H9 (cell line): ENCODE results near the gene COL28A1. TPM values are rescaled to one million over a fixed set of nuclear protein-coding genes. Genes with fewer than 3 reads are reported as not detected.

Source experiments
- DNase-seq: peaks from one replicate; pipeline ENCODE4 v3.0.0-alpha.2; 2017
- H2AFZ ChIP-seq: one replicate; pipeline ENCODE4 v1.6.1; 2013; ENCODE audit warnings: mild to moderate bottlenecking, low read length, control low read depth, moderate library complexity
- H2AK5ac ChIP-seq: 2 replicates; pipeline ENCODE4 v1.6.1; 2013; ENCODE audit warnings: low read length, control low read depth, mixed read lengths; ENCODE audit not compliant: insufficient read length
- H2BK120ac ChIP-seq: one replicate; pipeline ENCODE4 v1.6.1; 2013; ENCODE audit warnings: low read depth, mild to moderate bottlenecking, low read length, control low read depth, inconsistent platforms; ENCODE audit not compliant: poor library complexity, severe bottlenecking
- H2BK12ac ChIP-seq: 2 replicates; pipeline ENCODE4 v1.6.1; 2013; ENCODE audit warnings: low read length, control low read depth, mixed read lengths, low read depth; ENCODE audit not compliant: insufficient read length
- H2BK15ac ChIP-seq: 2 replicates; pipeline ENCODE4 v1.6.1; 2013; ENCODE audit warnings: low read depth, low read length, control low read depth
- H2BK20ac ChIP-seq: one replicate; pipeline ENCODE4 v1.6.1; 2013; ENCODE audit warnings: low read depth, mild to moderate bottlenecking, low read length, control low read depth, inconsistent platforms; ENCODE audit not compliant: poor library complexity, severe bottlenecking
- H2BK5ac ChIP-seq: 2 replicates; pipeline ENCODE4 v1.6.1; 2013; ENCODE audit warnings: low read length, control low read depth, mixed read lengths; ENCODE audit not compliant: insufficient read length
- H3K14ac ChIP-seq: 2 replicates; pipeline ENCODE4 v1.6.1; 2013; ENCODE audit warnings: low read length, control low read depth; ENCODE audit not compliant: insufficient read depth
- H3K18ac ChIP-seq: 2 replicates; pipeline ENCODE4 v1.6.1; 2013; ENCODE audit warnings: low read depth, mild to moderate bottlenecking, mixed read lengths, low read length, control low read depth; ENCODE audit not compliant: insufficient read length
- H3K23ac ChIP-seq: 2 replicates; pipeline ENCODE4 v1.6.1; 2013; ENCODE audit warnings: low read length, control low read depth, mixed read lengths, low read depth; ENCODE audit not compliant: insufficient read length
- H3K23me2 ChIP-seq: 2 replicates; pipeline ENCODE4 v1.6.1; 2013; ENCODE audit warnings: low read depth, mild to moderate bottlenecking, mixed read lengths, low read length, control low read depth; ENCODE audit not compliant: insufficient read length, poor library complexity, severe bottlenecking
- H3K27ac ChIP-seq: 2 replicates; pipeline ENCODE4 v1.5.1; 2013; ENCODE audit warnings: low read length, control low read depth, mixed read lengths, low read depth; ENCODE audit not compliant: insufficient read length
- H3K27me3 ChIP-seq: 2 replicates; pipeline ENCODE4 v1.6.1; 2013; ENCODE audit warnings: low read length, control low read depth, inconsistent platforms; ENCODE audit not compliant: insufficient read depth
- H3K4ac ChIP-seq: 2 replicates; pipeline ENCODE4 v1.6.1; 2013; ENCODE audit warnings: low read depth, mild to moderate bottlenecking, control low read depth, inconsistent platforms, low read length, moderate library complexity
- H3K4me1 ChIP-seq: 2 replicates; pipeline ENCODE4 v1.6.1; 2013; ENCODE audit warnings: low read length, control low read depth, inconsistent platforms; ENCODE audit not compliant: insufficient read depth
- H3K4me2 ChIP-seq: 2 replicates; pipeline ENCODE4 v1.6.1; 2013; ENCODE audit warnings: low read length, control low read depth, mixed read lengths; ENCODE audit not compliant: insufficient read length, insufficient read depth
- H3K56ac ChIP-seq: 2 replicates; pipeline ENCODE4 v1.6.1; 2013; ENCODE audit warnings: low read depth, mild to moderate bottlenecking, mixed read lengths, low read length, control low read depth; ENCODE audit not compliant: insufficient read length
- H3K79me1 ChIP-seq: 2 replicates; pipeline ENCODE4 v1.6.1; 2013; ENCODE audit warnings: low read depth, mild to moderate bottlenecking, moderate library complexity, low read length, control low read depth, inconsistent platforms; ENCODE audit not compliant: insufficient read depth, poor library complexity, severe bottlenecking
- H3K79me2 ChIP-seq: 2 replicates; pipeline ENCODE4 v1.6.1; 2013; ENCODE audit warnings: low read length, control low read depth, inconsistent platforms; ENCODE audit not compliant: insufficient read depth
- H3K9ac ChIP-seq: 2 replicates; pipeline ENCODE4 v1.6.1; 2013; ENCODE audit warnings: low read length, control low read depth, mixed read lengths; ENCODE audit not compliant: insufficient read length; ENCODE audit errors: extremely low read depth
- H3K9me3 ChIP-seq: one replicate; pipeline ENCODE4 v1.6.1; 2013; ENCODE audit warnings: low read depth, low read length, inconsistent platforms; ENCODE audit not compliant: control insufficient read depth
- H3T11ph ChIP-seq: one replicate; pipeline ENCODE4 v1.6.1; 2013; ENCODE audit warnings: mild to moderate bottlenecking, low read length, control low read depth, inconsistent platforms
- H4K20me1 ChIP-seq: one replicate; pipeline ENCODE4 v1.6.1; 2013; ENCODE audit not compliant: control insufficient read depth, insufficient read length, insufficient read depth
- H4K5ac ChIP-seq: 2 replicates; pipeline ENCODE4 v1.6.1; 2013; ENCODE audit warnings: low read depth, mild to moderate bottlenecking, mixed read lengths, low read length, control low read depth; ENCODE audit not compliant: insufficient read length
- H4K8ac ChIP-seq: replicated peaks from 2 replicates; pipeline ENCODE4 v1.6.1; 2013; ENCODE audit warnings: low read length, control low read depth, mixed read lengths, low read depth; ENCODE audit not compliant: insufficient read length
- H4K91ac ChIP-seq: 2 replicates; pipeline ENCODE4 v1.6.1; 2013; ENCODE audit warnings: low read depth, mild to moderate bottlenecking, moderate library complexity, mixed read lengths, low read length, control low read depth; ENCODE audit not compliant: insufficient read length
- H3K27ac Mint-ChIP-seq, 3 experiments: 2 replicates in 2 of 3; 3 replicates in 1 of 3; pipeline ENCODE4 v1.8.0; 2020 to 2021; ENCODE audit warnings: mixed read lengths in 3 of 3, mild to moderate bottlenecking in 1 of 3, moderate library complexity in 1 of 3
- H3K27me3 Mint-ChIP-seq: 2 replicates; pipeline ENCODE4 v1.8.0; 2021; ENCODE audit warnings: low read depth, mild to moderate bottlenecking, moderate library complexity, mixed read lengths
- H3K36me3 Mint-ChIP-seq, 3 experiments: 2 replicates in 2 of 3; 3 replicates in 1 of 3; pipeline ENCODE4 v1.8.0; 2020 to 2021; ENCODE audit warnings: low read depth in 3 of 3, mixed read lengths in 3 of 3; ENCODE audit not compliant: insufficient read depth in 1 of 3
- H3K4me1 Mint-ChIP-seq, 2 experiments: 2 replicates each; pipeline ENCODE4 v1.8.0; 2020; ENCODE audit warnings: mixed read lengths in 2 of 2
- H3K4me3 Mint-ChIP-seq, 2 experiments: 2 replicates in 1 of 2; 3 replicates in 1 of 2; pipeline ENCODE4 v1.8.0; 2020 to 2021; ENCODE audit warnings: mild to moderate bottlenecking in 2 of 2, mixed read lengths in 2 of 2, moderate library complexity in 1 of 2
- H3K9me3 Mint-ChIP-seq, 2 experiments: 2 replicates in 1 of 2; 3 replicates in 1 of 2; pipeline ENCODE4 v1.8.0; 2020; ENCODE audit warnings: mild to moderate bottlenecking in 2 of 2, mixed read lengths in 2 of 2, moderate library complexity in 1 of 2
- WGBS: extraction: QIAGEN DNeasy Blood & Tissue Kit; methylation state at CpG from one replicate; pipeline ENCODE4 v1.1.7; 2013; ENCODE audit warnings: missing lambda C conversion rate, low lambda C conversion rate, mixed read lengths; ENCODE audit not compliant: insufficient read length; ENCODE audit errors: extremely low coverage; 5-methylcytosine and 5-hydroxymethylcytosine counted together
- total RNA-seq: library from RNA; stranded (reverse); gene quantifications from 2 replicates; pipeline ENCODE4 v1.2.1, GENCODE V29; 2021
- TF ChIP-seq, protein P1 (sequence below): fragments of 200-600 bp; sonication (generic); conservative IDR thresholded peaks from 3 replicates; pipeline ENCODE4 v1.8.0; 2021; ENCODE audit warnings: antibody characterized with exemption, mild to moderate bottlenecking

COL28A1 gene
- total RNA-seq, 1 experiment from 2014 or later: 0.66 TPM

DNA sequence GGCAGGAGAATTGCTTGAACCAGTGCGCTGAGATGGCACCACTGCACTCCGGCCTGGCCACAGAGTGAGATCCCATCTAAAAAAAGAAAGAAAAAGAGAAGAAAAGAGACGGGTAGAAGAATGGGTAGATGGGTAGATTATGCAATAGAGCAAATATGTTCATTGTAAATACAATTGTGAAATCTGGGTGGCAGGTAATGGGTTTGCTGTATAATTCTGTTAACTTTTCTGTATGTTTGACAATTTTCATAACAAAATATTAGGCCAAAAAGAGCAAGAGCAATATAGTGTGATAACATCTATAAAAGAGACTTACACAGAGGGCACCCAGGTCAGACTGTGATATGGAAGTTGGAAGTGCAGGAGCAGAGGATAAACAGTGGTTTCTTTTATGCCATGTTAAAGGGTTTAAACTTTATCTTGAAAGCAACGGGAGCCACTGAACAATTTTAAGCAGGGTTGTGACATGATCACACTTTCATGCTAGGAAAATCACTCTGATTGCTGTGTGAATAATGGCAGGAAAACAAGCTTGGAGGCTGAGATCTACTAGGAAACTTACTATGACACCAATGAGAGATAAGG, 6.7 kb upstream of the COL28A1 start:
- no peak overlapping the region for H3K56ac ChIP-seq
- no peaks in the 10 kb centered on the region for H4K20me1 ChIP-seq
- no peaks in the 10 kb centered on the region for H3K9me3 Mint-ChIP-seq
- H3K4me2 ChIP-seq: no peak overlapping the region
- H3K79me2 ChIP-seq: no peaks in the 10 kb centered on the region
- no peak overlapping the region for H4K91ac ChIP-seq
- H3K4me1 Mint-ChIP-seq: 0 out of 4 replicates have a peak, but pooled peaks cover 0 to 4% of the 10 kb centered on the region in 2 experiments
- no peak overlapping the region for H2BK20ac ChIP-seq
- no peaks in the 10 kb centered on the region for H3K23me2 ChIP-seq
- H2BK12ac ChIP-seq: no peak overlapping the region
- H2AFZ ChIP-seq: no peak overlapping the region
- no peak overlapping the region for H4K8ac ChIP-seq
- no peaks in the 10 kb centered on the region for H3K27me3 Mint-ChIP-seq
- no peak overlapping the region for H4K5ac ChIP-seq
- H2BK120ac ChIP-seq: no peak overlapping the region
- TF ChIP-seq, protein P1, sequence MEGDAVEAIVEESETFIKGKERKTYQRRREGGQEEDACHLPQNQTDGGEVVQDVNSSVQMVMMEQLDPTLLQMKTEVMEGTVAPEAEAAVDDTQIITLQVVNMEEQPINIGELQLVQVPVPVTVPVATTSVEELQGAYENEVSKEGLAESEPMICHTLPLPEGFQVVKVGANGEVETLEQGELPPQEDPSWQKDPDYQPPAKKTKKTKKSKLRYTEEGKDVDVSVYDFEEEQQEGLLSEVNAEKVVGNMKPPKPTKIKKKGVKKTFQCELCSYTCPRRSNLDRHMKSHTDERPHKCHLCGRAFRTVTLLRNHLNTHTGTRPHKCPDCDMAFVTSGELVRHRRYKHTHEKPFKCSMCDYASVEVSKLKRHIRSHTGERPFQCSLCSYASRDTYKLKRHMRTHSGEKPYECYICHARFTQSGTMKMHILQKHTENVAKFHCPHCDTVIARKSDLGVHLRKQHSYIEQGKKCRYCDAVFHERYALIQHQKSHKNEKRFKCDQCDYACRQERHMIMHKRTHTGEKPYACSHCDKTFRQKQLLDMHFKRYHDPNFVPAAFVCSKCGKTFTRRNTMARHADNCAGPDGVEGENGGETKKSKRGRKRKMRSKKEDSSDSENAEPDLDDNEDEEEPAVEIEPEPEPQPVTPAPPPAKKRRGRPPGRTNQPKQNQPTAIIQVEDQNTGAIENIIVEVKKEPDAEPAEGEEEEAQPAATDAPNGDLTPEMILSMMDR: no peak
- no peak overlapping the region for H3K14ac ChIP-seq
- no peaks in the 10 kb centered on the region for H3K9me3 ChIP-seq
- no peak overlapping the region for H3K18ac ChIP-seq
- no peak overlapping the region for H3K4ac ChIP-seq
- H3K9ac ChIP-seq: no peak overlapping the region
- H3T11ph ChIP-seq: no peak overlapping the region
- no peak overlapping the region for H3K27ac ChIP-seq
- H3K23ac ChIP-seq: no peak overlapping the region
- H3K4me1 ChIP-seq: no peaks in the 10 kb centered on the region
- H3K27ac Mint-ChIP-seq: no peak overlapping the region
- H3K36me3 Mint-ChIP-seq: no peaks in the 10 kb centered on the region
- H3K79me1 ChIP-seq: no peaks in the 10 kb centered on the region
- no peak overlapping the region for H2BK5ac ChIP-seq
- H2AK5ac ChIP-seq: no peak overlapping the region
- no peak overlapping the region for H2BK15ac ChIP-seq
- 100% methylated on average over 1 of the region's 4 CpGs for WGBS
- no peak overlapping the region for H3K4me3 Mint-ChIP-seq
- no peaks in the 10 kb centered on the region for H3K27me3 ChIP-seq
- DNase-seq: no peak
